GM11168 (cell line): Measurements from ENCODE around the gene GRID2IP.
"Not testable (repeated sequence)": the region's sequence is repeated elsewhere in the genome, so short reads cannot be mapped to it uniquely, and the experiment has no call there.

Source experiments
- in situ Hi-C: fragments of 300-500 bp; cut with MboI; formaldehyde crosslinking; loops from one replicate; pipeline ENCODE4 v1.12.0; 2022; ENCODE audit warnings: low sequenced_read_pairs; ENCODE audit not compliant: unreplicated experiment

The GRID2IP gene

GRCh38 chr7:6496842-6497636 lies 54.2 kb downstream of the GRID2IP start:
- in situ Hi-C loops = no loop called here

GRCh38 chr7:6495597-6496262 lies 55.5 kb downstream of the GRID2IP start:
- in situ Hi-C loops = no loop called here

GRCh38 chr7:6494365-6494764 lies 56.9 kb downstream of the GRID2IP start:
- in situ Hi-C loops = no loop called here

- in situ Hi-C loops = no loop called here
These were observed 60.1 kb downstream of the GRID2IP start for GRCh38 chr7:6491194-6491593.

GRCh38 chr7:6489612-6490011 lies 61.6 kb downstream of the GRID2IP start:
- in situ Hi-C loops = no loop called here

GRCh38 chr7:6487184-6487545 lies 64.1 kb downstream of the GRID2IP start:
- in situ Hi-C loops = no loop called here

- in situ Hi-C loops = no loop called here
These were observed 64.7 kb downstream of the GRID2IP start for GRCh38 chr7:6486438-6487183.

- in situ Hi-C loops = no loop called here
These were observed 68.5 kb downstream of the GRID2IP start for GRCh38 chr7:6482743-6483119.

- in situ Hi-C loops = no loop called here
These were observed 69.0 kb downstream of the GRID2IP start for GRCh38 chr7:6482307-6482706.

GRCh38 chr7:6481445-6481844 lies 69.8 kb downstream of the GRID2IP start:
- in situ Hi-C loops = no loop called here

- in situ Hi-C loops = no loop called here
These were observed 71.0 kb downstream of the GRID2IP start for GRCh38 chr7:6480323-6480660.

GRCh38 chr7:6479067-6479466 lies 72.2 kb downstream of the GRID2IP start:
- in situ Hi-C loops = no loop called here

GRCh38 chr7:6478186-6478585 lies 73.1 kb downstream of the GRID2IP start:
- in situ Hi-C loops = no loop called here

- in situ Hi-C loops = no loop called here
These were observed 74.0 kb downstream of the GRID2IP start for GRCh38 chr7:6477318-6477660.

- in situ Hi-C loops = no loop called here
These were observed 74.5 kb downstream of the GRID2IP start for GRCh38 chr7:6476596-6477317.

- in situ Hi-C loops = no loop called here
These were observed 75.7 kb downstream of the GRID2IP start for GRCh38 chr7:6475433-6476186.

- in situ Hi-C loops = no loop called here
These were observed 85.4 kb downstream of the GRID2IP start for GRCh38 chr7:6465862-6466261.

- in situ Hi-C loops = not testable (repeated sequence)
These were observed 87.7 kb downstream of the GRID2IP start for GRCh38 chr7:6463609-6464008.

GRCh38 chr7:6461946-6462550 lies 89.2 kb downstream of the GRID2IP start:
- in situ Hi-C loops = no loop called here
